Putamen (tissue), 1 donor: ENCODE measurements around the gene GANAB.
"Not testable (repeated sequence)": the region's sequence is repeated elsewhere in the genome, so short reads cannot be mapped to it uniquely, and the experiment has no call there.

ENCODE experiments used
- DNase-seq: peaks from one replicate; pipeline ENCODE4 v3.0.0-alpha.2; 2016; ENCODE audit warnings: low spot score

The GANAB gene

GRCh38 chr11:62645946-62646824 lies at the start of gene GANAB:
TSS of gene GANAB (minus strand) at chr11:62646613. CDS start at chr11:62646599, 14 bp downstream.
- peak; percentile 98 for DNase-seq

GRCh38 chr11:62694455-62695167 lies 48.2 kb upstream of the GANAB start:
- peak; percentile 64 for DNase-seq

GRCh38 chr11:62693624-62694023 lies 47.2 kb upstream of the GANAB start:
- DNase-seq: not testable (repeated sequence)

DNA sequence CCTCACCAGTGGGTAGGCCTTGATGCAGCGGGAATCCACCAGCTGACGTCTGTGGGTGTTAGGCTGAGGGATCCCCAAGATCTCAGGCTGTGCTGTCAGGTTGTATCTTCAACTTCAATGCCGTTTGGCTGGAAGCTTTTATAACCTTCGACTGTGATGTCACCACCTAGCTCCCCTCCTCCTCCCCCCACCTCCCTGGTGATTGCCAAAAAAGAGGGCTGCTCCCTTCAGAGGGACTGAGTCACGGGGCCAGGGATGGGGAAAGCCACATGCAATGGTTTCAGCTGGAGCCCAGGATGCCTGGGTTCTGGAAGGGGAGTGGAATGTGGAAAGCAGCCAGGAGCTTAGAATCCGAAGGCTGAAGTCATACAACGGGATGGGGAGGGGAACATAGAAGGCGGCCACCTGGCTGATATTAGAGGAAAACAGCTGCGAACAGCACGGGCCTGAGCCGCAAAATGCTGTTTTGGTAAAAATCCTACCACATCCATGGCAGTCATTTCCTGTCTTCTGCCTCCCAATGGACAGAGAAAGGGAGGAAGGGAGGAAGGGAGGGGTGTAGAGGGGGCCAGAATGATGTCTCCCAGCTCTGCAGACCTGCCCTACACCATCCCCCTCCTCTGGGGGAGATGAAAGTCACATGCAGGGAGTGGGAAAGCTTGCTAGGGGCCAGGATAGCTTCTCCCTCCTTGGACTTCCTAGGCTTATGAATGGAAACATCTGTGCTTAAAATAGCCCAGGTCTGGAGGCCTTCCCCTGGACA lies 43.2 kb upstream of the GANAB start, which contains the start of gene LRRN4CL:
Gene LRRN4CL, minus strand, starts transcription at position 110 of the 763 bp plus-strand sequence. CDS start 1,022 bp downstream, outside the sequence.
- DNase-seq: peak; percentile 73

DNA sequence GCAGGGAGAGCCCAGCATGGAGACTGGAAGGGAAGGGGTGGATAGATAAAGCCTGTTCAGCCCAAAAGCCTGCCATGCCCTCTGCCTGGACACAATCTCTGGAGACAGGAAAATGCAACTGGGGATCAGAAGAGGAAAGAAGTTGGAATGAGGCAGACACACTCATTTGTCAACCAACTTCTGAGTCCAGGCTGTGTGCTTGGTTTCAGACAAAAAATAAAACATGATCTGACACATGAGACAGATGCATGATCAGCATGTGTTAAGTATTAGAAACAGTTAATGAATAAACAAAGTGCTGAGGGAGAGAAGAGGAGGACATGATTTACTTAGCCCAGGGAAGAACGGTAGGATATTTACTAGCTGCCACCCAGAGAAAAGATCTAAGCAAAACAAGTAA lies 42.1 kb upstream of the GANAB start:
- no peak for DNase-seq

DNA sequence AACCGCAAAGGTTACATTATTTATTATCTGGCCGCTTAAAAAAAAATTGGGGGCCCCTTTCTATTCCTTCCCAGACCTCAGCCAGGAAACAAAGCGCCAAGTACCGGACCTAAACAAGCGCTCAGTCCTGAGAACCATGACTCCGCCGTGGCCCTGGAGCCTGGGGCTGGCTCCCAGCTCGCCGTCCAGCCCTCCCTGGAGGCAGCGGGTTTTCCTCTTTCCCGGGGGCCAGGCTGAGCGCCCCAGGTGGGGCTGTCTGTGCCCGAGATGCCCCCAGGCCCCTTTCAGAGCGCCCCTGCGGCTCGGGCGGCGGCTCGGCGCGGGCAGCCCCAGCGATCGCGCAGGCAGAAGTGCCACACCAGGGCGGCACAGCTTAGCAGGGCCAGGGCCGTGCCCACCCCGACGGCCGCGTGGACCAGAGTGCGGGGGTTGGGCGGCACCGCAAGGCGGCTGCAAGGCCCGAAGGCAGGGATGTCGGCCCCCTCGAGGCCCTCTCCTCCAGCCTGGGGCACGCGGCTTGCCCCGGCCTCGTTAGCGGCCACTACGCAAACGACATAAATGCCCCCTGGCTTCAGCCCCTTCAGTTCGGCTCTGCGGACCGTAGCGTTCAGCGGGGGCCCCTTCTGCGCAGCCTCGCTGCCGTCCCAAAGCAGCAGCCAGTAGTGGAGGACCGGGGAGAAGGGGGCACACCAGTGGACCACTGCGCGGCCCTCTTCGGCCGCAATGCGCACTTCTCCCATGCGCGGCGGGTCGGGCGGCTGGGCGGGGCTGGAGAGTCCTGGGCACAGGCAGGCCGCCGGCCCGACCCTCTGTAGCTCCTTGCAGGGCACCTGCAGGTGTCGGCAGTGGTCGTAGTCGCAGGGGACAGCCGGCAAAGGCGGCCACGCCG lies 41.3 kb upstream of the GANAB start:
- DNase-seq: no peak

GRCh38 chr11:62682518-62682917 lies 36.1 kb upstream of the GANAB start:
- no peak for DNase-seq

DNA sequence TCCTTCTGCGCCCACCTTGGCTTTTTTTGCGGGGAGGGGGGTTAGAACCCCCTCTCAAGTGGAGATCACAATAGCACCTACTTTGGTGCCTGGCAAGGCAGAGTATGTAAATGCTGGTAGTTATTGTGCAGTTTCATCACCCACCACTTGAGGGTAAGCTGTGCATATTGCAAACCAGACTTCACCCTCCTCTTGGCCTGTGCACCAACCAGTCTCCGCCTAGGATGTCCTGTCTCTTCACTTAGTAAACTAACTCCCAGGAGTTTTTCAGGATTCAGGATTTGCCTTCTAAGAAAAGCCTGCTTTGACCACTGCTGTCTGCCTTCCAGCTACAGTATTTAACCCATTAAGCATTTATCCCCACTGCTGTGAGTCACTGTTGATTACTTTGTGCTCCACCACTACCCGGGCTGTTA lies 34.4 kb upstream of the GANAB start:
- no peak for DNase-seq

DNA sequence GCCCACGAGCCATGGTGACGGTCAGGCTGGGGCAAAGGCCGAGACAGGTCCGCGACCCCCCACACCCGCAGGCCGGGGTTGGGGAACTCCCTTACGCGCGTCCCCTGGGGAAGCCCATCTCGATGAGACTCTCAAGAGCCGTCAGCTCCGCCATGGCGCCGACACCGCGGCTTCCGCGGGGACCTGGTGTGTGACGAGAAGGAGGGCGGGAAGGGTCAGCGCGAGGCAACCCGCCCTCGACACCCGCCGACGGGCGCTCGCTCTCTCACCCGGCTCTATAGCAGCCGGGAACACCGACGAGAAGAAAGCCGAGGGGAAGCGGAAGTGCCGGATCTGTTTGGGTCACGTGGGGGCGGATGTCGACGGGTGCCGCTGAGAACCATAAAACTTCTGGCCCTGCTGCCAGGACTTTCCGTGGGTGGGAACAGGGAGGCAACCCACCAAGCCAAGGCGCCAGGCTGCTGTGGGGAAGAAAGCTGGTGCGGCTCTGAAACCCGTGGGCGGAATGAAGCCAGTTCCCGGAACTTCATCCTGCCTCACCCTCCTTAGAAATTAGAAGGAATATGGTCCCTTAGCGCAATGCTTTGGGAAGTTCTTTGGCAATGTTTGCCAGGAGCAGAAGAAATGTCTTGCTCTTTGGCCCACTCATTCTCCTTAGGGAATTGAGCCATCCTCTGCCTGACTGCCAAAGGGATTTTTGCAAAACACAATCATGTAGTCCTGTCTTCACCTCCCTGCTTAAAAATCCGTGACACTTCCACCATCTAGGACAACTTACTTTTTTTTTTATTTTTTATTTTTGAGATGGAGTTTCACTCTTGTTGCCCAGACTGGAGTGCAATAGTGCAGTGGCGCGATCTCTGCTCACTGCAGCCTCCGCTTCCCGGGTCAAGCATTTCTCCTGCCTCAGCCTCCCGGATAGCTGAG lies 32.6 kb upstream of the GANAB start, which contains the start of gene UBXN1:
Gene UBXN1, minus strand, starts transcription at position 304 of the 927 bp plus-strand sequence. Its CDS starts 150 bp downstream, at position 154.
- DNase-seq: peak; percentile 89

- DNase-seq: no peak
Observed at GRCh38 chr11:62678433-62678769, 32.0 kb upstream of the GANAB start.

GRCh38 chr11:62677714-62678113 lies 31.3 kb upstream of the GANAB start:
- no peak for DNase-seq

DNA sequence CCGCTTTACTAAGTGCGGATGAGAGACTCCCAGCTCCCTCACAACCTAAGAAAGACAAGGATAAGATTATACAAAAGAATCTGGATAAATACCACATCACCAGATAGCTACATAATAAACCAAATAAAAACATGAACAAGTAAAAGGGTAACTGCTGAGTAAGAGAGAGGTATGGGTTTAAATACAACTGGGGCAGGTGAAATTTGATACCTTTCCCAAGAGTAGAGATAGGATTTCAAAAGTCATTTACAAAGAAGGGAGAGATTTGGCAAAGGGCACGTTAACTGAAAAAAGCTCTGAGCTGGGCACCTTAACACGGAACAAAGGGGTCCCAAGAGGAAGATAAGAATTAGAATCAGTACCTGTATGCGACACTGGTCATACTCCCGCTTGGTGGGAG lies 30.7 kb upstream of the GANAB start:
- DNase-seq: no peak

GRCh38 chr11:62676698-62677097 lies 30.3 kb upstream of the GANAB start:
- no peak for DNase-seq

DNA sequence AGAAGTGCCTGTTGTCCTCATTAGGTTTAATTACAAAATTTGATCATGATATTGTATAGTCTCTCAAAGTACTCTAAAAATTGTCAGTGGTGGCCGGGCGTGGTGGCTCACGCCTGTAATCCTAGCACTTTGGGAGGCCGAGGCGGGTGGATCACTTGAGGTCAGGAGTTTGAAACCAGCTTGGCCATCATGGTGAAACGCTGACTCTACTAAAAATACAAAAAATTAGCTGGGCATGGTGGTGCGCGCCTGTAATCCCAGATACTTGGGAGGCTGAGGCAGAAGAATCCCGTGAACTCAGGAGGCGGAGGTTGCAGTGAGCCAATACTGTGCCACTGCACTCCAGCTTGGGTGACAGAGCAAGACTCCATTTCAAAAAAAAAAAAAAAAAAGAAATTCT lies 29.0 kb upstream of the GANAB start:
- not testable (repeated sequence) for DNase-seq

DNA sequence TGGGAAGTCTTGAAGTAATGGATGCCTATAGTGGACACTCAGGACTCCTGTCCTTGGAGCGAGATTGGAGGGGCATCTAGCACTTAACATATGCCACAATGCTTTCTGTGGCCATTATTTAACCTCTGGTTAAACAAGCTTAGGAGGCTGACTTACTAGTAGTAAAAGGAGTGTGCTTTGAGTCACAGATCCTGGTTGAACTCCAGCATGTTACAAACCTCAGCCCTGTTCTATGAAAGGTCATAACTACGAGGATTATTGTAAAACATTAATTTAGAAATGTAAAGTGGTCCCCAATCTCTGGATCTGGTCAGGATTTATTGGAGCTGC lies 26.7 kb upstream of the GANAB start:
- no peak for DNase-seq

- DNase-seq: peak; percentile 87
Observed at GRCh38 chr11:62671608-62672389, 25.4 kb upstream of the GANAB start, which contains the start of the genes LBHD1 and UQCC3. TSS of gene LBHD1 (minus strand) at chr11:62672267. CDS start at chr11:62670031, 2,236 bp downstream. TSS of gene UQCC3 (plus strand) at chr11:62671673. CDS start at chr11:62671746, 73 bp downstream.

DNA sequence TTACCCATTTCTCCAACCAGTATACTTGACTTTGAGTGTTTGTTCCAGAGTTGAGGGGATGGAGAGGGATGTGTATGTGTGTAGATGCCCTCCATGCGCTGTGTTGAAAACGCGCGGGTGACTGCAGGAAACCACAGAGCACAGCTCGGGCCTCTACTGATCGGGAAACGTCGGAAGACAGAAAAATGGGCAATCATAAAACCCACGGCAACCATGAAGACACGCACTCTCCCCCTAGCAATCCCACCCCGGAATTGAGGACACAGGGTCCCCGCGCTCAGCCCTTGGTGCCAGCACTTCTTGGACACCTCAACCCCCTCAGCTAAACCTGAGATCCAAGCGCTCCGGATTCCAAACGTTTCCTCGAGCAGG lies 24.8 kb upstream of the GANAB start:
- no peak for DNase-seq

DNA sequence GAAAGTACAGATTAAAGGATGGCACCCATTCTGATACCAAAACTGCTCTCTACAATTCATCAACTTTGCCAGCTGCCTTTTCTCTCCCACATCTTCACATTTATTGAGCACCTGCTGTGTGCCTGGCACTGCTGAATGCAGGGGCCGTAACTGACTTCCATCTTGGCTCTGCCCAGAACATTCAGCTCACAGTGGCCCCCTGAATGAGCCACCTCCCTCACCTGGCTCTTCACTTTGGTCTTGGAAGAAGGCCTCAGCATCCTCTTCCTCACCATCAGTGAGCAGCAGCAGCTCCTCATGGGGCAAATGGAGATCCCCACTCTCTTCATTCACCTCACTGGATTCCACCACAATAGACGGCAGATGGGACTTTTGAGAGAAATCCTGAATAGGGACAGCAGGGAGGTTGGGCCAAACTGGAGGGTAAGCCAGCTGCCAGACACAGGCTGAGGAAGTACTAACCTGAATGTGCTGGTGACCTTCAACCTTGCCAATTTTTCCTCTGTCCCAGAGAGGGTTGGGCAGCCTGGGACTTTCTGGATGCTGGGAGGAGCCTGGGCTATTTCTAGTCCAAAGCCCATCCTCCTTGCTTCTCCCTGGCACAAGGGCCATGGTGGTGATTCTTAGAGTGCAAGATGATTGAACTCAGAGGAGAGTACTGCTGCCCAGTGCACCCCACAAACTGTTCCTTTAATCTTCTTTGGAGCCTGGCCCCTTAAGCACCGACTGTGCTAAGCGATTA lies 23.2 kb upstream of the GANAB start:
- DNase-seq: no peak

DNA sequence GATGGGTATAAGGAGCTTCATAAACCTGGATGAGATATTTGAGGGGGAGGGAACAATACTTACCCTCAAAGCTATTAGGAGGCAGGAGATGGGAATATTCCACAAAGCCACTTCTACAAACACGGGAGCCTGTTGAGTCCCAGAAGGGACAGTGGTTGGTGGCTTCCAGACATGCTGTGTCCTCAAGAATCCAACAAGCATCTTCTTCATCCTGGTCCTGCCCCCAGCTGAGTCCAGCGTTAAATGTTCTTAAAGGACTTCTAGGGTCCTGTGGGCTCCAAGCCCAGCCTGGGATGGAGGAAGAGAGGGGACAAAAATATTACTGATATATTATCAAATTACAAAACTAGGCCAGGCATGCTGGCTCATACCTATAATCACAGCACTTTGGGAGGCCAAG lies 21.0 kb upstream of the GANAB start:
- no peak for DNase-seq
